ENCODE results near the gene LHX2.
"Not testable (repeated sequence)": the region's sequence is repeated elsewhere in the genome, so short reads cannot be mapped to it uniquely, and the experiment has no call there.

LHX2 gene, protein sequence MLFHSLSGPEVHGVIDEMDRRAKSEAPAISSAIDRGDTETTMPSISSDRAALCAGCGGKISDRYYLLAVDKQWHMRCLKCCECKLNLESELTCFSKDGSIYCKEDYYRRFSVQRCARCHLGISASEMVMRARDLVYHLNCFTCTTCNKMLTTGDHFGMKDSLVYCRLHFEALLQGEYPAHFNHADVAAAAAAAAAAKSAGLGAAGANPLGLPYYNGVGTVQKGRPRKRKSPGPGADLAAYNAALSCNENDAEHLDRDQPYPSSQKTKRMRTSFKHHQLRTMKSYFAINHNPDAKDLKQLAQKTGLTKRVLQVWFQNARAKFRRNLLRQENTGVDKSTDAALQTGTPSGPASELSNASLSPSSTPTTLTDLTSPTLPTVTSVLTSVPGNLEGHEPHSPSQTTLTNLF

DNA sequence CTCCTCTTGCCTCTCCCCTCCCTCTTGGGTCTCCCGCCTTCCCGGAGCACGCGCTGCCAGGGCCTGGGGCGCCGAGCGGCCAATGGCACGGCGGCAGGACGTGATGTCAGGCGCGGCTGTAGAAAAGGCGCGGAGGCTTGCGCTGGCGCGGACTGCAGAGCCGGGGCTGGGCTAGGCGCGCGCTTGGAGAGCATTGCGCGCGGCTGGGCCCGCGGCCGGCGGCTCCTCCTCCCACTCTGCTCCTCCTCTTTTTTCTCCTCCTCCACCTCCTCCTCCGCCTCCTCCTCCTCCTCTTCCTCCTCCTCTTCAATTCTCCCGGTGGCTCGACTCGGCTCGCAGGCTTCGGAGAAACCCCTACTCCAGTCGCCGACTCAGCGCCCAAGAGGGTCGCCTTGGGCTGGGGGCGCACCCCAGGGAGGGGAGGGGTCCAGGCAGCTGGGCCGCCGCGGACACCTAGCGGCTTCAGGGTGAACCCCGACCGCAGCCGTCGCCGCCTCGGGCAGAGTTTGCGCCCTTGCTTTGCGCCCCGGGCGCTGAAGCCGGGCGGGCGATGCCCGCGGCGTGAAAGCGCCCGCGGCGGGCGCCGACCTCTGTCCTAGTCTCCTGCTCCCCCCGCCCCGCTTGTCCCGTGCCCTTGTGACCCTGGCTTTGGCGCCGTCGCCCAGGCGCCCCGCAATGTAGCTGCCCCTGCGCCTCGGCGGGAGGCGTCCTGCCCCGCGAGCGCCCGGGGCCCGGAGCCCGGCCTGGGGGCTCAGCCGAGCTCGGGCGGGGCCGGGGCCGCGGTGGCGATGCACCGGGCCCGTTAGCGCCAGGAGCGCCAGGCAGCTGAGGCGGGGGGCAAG, at the start of gene LHX2:
Gene LHX2, plus strand, starts transcription at position 309 of the 842 bp plus-strand sequence. CDS start 581 bp downstream, outside the sequence.
- peak; percentile 15 for DNase-seq (ENCODE audit: low read depth)

DNA sequence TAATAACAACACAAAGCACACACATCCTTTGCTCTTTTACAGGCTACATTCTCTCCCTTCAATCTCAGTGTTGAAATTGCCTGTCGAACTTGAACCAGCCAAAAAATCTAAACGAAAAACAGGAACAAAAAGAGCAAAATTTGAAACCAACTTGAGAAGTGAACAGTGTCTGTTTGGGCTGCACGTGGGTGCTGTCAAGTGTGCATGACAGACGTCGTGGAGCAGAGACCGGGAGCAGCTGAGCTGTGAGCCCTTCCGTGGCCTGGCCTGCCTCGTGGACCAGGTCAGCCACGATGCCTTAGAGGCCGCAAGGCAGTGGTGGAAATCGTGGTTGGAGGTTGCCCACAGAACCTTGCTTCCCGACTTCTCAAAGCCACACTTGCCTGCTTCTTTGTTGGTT, 46.8 kb upstream of the LHX2 start:
- DNase-seq (ENCODE audit: low read depth) = no peak

DNA sequence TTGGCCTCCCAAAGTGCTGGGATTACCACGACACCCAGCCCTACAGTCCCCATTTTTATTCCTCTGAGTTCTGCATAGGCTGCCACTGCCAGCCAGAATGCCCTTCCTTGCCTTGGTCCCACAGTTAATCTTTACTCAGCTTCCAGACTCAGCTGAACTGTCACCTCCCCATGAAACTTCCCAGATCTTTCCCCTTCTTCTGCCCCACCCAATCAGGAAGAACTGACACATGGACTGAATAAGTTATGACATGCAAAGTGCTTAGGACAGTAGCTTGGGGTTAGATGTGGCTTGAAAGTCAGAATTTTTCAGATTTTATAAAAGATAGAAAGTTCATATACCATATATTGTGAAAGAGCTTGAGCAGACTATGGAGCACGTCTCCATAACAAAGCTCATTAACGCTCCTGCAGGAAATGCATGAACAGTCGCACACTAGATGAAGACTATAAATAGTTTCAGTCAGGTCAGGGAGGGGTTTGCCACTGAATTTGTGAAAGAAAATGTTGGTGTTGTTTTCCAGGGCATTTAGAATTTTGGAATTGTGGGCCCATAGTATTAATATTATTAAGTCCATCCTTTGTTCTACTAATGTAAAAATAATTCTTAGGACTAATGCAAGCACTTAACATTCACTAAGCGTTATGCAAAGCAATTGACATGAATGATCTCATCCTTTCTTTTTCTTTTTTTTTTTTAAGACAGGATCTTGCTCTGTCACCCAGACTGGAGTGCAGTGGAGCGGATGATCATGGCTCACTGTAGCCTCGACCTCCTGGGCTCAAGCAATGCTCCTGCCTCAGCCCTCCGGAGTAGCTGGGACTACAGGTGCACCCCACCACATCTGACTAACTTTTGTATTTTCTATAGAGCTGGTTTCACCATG, 45.5 kb upstream of the LHX2 start:
- no peak for DNase-seq (ENCODE audit: low read depth)

DNA sequence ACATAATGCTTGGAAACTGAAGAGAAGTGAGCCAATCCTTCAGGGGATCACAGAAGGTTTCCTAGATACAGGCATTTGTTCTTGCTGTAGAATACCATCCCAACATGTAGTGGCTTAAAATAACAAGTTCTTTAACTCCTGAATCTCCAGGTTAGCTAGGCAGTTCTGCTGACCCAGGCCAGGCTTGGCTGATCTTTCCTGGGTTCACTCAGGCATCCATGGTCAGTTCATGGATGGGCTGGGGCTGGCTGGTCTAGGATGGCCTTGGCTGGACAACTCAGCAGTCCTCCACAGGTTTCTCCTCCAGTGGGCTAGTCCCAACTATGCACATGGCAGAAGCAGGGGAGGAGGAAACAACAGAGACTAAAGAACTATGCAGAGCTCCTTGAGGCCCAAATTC, 44.2 kb upstream of the LHX2 start:
- DNase-seq (ENCODE audit: low read depth) = no peak

DNA sequence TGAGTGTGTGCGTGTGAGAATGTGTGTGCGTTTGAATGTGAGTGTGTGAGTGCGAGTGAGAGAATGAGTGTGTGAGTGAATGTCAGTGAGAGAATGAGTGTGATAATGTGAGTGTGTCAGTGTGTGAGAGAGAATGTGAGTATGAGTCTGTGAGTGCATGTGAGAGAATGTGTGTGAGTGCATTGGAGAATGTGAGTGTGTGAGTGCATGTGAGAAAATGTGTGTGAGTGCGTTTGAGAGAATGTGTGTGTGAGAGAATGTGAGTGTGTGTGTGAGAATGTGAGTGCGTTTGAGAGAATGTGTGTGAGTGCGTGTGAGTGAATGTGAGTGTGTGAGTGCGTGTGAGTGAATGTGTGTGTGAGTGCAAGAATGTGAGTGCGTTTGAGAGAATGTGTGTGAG, 39.0 kb upstream of the LHX2 start:
- no peak for DNase-seq (ENCODE audit: low read depth)

DNA sequence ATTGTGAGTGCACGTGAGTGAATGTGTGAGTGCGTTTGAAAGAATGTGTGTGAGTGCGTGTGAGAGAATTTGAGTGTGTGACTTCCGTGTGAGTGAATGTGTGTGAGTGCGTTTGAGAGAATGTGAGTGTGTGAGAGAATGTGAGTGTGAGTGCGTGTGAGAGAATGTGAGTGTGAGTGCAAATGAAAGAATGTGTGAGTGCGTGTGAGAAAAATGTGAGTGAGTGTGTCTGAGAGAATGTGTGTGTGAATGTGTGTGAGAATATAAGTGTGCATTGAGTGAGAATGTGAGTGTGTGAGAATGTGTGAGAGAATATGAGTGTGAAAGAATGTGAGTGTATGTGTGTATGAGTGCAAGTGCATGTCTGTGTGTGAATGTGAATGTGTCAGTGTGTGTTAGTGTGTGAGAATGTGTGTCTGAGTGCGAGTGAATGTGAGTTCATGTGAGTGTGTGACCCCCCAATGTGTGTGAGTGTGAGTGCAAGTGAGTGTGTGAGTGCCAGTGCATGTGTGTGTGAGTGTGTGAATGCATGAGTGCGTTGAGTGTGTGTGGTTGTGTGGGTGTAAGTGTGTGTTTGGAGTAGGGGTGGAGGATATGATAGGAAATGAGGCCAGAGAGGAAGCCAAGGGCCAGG, 37.9 kb upstream of the LHX2 start:
- DNase-seq (ENCODE audit: low read depth) = no peak

DNA sequence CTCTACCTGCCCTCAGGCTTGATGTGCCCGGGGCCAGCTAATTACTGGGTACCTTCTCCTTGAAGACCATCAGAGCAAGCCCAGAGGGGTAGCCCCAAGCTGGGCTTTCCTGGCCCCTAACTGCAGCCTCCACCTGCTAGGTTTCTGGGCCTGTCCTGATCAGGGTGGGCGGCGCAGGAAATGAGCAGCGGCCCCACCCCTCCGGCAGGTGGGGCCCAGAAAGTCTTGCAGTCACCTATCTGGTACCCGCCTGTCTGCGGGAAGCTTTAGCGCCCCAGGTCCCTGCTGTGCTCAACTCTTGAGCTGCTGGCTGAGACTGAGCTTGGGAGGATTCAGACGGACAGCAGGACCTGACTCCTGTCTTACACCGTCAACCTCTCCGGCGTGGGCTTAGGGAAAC, 37.1 kb upstream of the LHX2 start:
- DNase-seq (ENCODE audit: low read depth) = no peak

DNA sequence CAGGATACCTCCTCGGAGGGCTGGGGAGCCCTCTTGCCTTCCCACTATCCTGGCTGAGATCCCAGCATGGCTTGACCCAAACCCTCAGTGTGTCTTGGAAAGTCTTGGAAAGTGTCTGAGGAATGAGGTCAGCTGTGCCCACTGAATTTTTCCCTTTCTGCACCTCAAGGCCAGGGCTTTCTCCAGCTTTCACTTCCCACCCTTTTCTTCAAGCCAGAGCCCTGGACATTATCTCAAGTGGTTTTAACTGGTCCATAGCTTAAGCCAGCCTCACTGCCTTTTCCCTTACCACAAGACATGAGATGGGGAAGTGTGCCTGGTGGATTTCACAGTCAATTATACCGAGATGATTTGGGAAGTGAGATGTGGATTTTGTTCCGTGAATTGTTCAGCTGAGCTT, 35.7 kb upstream of the LHX2 start:
- no peak for DNase-seq (ENCODE audit: low read depth)

DNA sequence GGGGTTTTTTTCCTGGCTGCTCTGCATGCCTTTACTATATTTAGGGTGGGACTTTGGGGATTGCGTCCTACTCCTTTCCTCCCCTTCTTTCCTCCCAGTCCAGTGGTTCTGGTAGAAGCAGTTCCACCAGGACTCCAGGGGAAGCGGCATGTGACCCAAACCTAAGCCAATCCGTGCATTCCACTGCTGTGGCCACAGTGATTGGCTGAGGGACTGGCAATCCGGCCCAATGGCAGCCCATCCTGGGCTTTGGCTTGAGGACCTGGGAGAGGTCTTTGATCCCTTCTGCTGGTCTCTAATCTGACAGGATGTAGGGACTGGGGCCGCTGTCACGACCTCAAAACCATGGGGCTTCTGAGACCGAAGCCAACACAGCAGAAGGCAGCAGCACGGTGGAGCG, 35.0 kb upstream of the LHX2 start:
- not testable (repeated sequence) for DNase-seq (ENCODE audit: low read depth)

DNA sequence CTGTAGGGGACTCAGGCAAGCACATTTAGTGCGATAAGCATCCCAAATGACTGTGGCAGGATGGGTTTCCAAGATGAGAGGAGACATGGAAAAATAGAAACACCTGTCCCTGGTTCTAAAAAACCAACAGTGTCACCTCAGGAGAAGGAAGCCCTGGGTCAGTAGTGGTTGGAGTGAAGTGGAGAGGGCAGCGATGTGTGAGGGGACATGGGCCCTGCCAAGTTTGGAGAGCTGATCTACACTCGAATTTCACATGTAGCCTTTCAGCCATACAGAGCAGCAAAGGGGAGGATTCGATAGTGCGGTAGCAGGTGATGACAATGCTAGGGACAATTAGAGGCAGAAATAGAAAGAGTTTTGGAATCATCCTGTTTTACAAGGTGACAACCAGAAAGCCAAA, 32.6 kb upstream of the LHX2 start:
- no peak for DNase-seq (ENCODE audit: low read depth)

DNA sequence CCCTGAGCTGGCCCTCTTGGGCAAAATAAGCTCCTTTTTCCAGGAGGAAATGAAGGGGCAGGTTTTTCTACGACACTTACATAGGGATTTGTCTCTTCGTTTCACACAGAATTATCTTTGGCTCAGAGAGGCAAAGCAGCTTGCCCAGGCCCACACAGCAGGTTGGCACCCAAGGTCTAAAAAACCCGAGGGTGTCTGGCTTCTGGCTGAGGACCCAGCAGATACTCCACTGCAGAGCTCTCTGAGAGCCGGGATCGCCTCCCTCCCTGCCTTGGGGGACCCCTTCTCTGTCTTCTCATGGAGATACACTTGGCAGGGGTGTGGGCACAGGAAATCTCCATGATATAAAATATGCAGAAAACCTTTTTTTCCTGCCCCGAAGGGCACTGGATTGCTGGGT, 29.0 kb upstream of the LHX2 start:
- no peak for DNase-seq (ENCODE audit: low read depth)

DNA sequence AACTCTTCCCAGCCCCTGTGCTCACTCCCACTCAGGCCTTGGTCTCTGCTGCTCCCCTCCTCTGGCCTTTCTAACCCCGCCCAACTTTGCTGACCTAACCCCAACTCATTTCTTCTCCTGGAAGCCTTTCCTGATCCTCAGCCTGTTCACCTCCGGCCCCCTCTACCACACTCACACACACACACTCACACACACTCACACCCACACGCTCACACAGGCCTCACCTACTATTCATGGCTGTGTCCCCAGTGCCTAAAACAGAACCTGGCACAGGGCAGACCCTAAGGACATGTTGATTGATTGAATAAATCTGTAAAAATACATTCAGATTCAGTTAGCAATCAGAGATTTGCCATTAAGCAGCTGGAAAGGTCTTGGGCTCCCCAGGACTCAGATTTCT, 28.5 kb upstream of the LHX2 start:
- DNase-seq (ENCODE audit: low read depth) = no peak

DNA sequence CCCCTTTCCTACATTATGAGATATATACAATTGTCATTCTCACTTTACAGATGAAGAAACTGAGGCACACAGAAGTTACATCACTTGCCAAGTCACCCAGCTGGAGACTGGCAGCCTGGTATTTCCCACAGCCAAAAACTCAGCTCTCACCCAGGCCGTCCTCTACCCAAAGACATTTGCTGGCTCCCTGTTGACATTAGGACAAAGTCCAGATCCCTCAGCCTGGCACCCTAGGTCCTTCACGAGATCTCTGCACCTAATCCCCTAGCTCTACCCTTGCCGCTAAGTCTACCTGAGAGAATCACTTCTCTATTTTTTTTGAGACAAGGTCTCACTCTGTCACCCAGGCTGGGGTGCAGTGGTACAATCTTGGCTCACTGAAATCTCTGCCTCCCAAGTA, 26.8 kb upstream of the LHX2 start:
- DNase-seq (ENCODE audit: low read depth) = no peak

DNA sequence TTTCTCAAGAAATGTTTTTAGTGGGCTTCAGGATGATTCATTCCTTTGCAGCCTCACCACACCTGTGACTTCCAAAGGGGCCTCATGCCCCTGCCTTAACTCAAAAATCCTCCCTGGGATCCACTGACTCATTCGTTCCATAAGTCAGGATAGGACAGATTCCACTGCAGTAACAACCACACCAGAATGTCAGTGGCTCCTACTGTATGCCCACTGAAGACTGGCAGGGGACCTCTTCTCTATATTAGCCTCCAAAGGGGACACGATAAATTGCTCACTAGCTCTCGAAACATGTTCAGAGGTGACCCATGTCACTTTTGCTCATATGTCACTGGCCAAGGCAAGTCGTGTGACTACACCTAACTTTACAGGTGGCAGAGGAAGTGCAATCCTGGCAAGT, 25.7 kb upstream of the LHX2 start:
- DNase-seq (ENCODE audit: low read depth) = no peak

DNA sequence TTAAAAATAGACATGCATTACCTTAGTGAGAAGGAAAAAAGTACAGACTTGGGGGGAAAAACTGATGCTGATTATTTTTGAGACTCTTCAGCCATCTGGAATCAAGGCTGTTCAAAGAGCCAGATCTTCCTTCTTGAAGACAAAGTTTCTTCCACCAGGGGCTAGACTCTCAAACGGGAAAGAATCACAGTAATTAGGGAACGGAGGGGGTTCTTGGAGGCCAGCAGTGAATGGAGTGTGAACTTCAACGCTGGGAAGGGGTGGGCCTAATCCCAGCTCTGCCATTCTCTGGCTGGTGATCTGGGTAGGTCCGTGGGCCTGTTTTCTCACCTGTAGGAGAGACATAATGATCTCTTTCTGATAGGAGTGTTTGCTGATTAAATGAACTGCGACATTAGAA, 21.1 kb upstream of the LHX2 start:
- DNase-seq (ENCODE audit: low read depth) = no peak

DNA sequence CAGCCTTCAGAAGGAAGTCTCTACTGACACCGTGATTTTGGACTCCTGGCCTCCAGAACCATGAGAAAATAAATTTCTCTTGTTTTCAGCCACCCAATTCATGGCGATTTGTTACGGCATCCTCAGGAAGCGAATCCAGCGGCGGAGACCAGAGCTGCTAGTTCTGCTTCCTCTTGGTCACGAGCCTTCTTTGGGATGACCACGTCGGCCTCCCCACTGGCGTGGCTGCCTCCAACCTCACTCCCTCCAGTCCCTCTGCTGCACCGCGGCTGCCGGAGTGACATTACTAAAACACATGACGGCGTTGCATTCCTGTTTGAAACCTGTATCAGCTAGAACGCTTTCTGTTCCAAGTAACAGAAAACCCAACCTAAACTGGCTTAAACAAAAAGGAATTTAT, 18.9 kb upstream of the LHX2 start:
- DNase-seq (ENCODE audit: low read depth) = not testable (repeated sequence)

DNA sequence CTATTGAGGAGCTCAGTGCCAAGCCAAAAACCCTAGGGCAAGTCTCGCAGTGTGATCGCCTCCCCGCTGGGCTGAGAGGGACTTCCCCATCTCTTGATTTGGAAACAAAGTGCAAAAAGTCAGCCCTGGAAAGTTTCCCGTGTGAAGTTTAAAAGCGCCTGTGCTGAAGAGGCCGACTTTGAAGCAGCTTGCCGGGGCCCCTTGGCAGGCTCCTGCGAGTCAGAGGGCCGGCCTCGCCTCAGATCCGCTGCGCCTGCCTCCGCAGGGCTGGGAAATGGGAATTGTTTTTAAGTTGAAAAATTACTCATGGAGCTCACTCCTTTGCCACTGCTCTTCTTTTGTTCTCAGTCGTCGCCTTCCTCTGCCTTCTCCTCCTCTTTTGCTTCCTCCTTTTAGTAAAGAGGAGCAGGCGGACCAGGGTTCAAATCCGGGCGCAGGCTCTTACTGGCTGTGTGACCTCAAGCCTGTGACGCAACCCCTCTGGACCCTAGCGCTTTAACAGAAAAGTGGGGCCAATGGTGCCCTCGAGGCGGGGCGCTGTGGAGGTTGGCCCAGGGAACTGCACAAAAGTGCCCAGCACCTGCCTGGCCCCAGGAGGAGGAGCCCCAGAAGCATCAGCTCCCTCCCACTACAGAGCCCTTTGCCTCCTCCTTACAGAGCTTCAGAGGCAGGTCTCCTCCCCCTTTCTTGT, 14.7 kb upstream of the LHX2 start:
- no peak for DNase-seq (ENCODE audit: low read depth)

DNA sequence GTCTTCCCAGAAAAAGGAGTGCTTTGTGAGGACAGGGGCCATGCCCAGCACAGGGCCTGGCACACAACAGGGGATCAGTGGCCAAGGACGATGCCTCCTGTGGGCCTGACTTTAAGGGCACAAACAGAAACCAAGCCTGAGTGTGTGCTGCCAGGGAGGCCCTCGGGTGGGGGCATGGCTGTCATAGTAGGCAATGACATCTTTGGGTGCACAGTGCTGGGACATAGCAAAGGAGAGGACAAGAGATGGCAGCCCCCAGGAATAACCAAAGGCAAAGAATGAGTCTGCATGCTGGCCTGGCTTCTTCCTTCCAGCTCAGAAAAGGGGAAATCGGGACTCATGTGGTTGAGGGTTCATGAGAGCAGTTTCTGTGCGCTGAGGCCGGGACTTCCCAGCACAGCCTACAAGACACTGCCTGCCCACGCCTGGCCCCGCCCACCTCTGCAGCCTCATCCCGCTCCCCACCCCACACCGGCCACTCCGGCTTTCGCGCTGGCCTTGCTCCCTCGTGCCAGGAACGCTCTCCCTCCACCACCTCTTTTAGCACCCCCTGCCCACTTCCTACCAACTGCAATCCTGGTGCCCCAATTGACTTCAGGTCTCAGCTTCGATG, 13.8 kb upstream of the LHX2 start:
- DNase-seq (ENCODE audit: low read depth) = no peak

DNA sequence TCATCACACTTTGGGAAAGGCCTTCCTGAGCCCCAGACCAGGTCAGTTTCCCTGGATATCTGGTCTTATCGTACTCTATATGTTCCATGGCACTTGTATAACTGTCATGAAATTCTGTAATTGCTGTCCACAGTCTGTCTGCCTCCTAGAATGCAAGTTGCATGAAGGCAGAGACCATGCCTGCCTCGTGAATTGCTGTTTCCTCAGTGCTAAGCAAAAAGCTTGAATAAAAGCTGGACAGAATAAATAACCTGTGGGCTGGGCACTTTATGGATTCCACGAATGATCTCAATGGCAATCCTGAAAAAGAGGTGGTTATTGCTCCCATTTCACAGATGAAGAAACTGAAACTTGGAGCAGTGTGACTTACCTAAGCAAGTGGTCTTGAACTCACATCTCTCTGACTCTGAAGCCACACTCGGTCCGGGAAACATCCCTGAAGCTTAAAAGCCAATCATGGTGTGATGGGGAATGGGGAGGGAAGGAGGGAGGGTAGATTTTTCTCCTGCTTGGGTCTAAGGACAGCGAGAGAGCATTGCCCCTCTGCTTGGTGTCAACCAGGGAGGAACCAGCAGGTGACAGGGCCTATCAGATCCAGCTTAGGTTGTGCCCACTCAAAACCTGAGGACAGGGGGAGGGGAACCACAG, 13.2 kb upstream of the LHX2 start:
- no peak for DNase-seq (ENCODE audit: low read depth)

DNA sequence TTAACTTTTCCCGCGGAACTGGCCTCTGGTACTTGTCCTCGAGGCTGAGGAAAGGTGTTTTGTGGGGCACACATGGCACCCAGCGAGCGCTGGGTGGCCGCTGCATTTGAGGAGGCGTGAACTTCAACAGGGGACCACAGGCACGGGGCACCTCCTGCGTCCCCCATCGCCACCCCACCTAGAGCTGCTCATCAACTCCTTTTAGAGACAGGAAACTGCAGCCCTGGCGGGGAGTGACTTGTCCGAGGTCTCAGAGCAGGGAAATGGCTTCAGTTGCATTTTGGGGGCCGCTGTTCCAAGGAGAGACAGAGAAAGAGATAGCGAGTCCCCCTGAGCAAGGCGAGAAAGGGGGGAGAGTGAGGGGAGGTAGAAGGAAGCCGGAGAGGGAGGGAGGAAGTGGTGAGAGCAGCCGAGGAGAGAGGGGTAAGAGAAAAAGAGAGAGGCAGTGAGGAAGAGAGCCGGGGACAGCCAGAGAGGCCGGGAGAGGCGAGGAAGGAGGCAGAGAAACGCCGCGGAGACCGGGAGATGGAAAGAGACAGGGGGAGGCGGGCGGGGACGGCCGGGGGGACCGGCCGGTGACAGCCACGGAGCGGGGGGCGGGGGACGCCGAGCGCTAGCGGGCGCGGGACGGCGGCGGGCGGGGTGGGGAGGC, 12.5 kb upstream of the LHX2 start:
- no peak for DNase-seq (ENCODE audit: low read depth)

Data from non-pigmented ciliary epithelial cell (primary cell).